ENCODE data around the gene RPTOR. TPM values are rescaled to one million over a fixed set of nuclear protein-coding genes. Genes with fewer than 3 reads are reported as not detected.

RPTOR gene
- total and polyA plus RNA-seq, 2 donors (not counting 3 experiments of a cell fraction or from before 2014, with no cell fraction given), result 10.7 to 41.8 TPM

DNA sequence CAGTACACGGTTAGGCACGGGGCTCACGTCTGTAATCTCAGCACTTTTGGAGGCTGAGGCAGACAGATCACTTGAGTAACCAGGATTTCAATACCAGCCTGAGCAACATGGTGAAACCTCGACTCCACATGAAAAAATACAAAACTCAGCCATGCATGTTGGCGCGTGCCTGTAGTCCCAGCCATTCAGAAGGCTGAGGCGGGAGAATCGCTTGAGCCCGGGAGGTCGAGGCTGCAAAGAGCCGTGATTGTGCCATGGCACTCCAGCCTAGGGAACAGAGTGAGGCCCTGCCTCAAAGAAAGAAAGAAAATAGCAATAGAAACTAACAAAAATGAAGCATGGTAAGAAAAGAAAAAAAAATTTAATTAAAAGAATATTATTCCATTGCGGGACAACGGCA is 319.0 kb downstream of the RPTOR start:
- H3K4me2 ChIP-seq (ENCODE audit: insufficient read depth, low read length), result no peak overlapping the region
- H3K79me2 ChIP-seq (ENCODE audit: control insufficient read depth, insufficient read depth, low read length), result no peaks in the 10 kb centered on the region
- H4K20me1 ChIP-seq (replicated peaks; ENCODE audit: control insufficient read depth, extremely low read depth, insufficient read depth, low read length), result no peaks in the 10 kb centered on the region
- POLR2A ChIA-PET, result no interaction called here
- intact Hi-C loops (cut with micrococcal nuclease) (loop anchor here (10.0 kb wide), 1 partner anchor 289 kb away; no protein-coding TSS in a partner anchor), dilution Hi-C loops (cut with MboI; ENCODE audit: extremely low pct_ligation_motif_present, low sequenced_read_pairs) (no loop called here)
- no peaks in the 10 kb centered on the region for H3K27me3 ChIP-seq (ENCODE audit: control insufficient read depth in 2 of 2, insufficient read depth in 2 of 2, low read length in 2 of 2)
- no peaks in the 10 kb centered on the region for H3K36me3 ChIP-seq (ENCODE audit: control insufficient read depth in 2 of 2, extremely low read depth in 1 of 2, insufficient read depth in 2 of 2, low read length in 2 of 2)
- H3K27ac ChIP-seq (ENCODE audit: insufficient read depth, low read depth, low read length), result no peak overlapping the region
- DNase-seq (ENCODE audit: low read depth, low spot score) (no peak), FAIRE-seq (no peak)
- H3K9me1 ChIP-seq (replicated peaks; ENCODE audit: control insufficient read depth, extremely low read depth, insufficient read depth, low read length), result no peaks in the 10 kb centered on the region
- no peak overlapping the region for H3K9ac ChIP-seq (replicated peaks; ENCODE audit: extremely low read depth, insufficient read depth, low read length)
- H3K4me3 ChIP-seq (replicated peaks in 1 of 3; ENCODE audit: insufficient read depth in 1 of 3, low read depth in 1 of 3, low read length in 3 of 3), result no peak overlapping the region
- CTCF ChIA-PET, result interaction anchor here (1.1 kb wide), 1 partner anchor 64 kb away, joined by 3 read pairs; no protein-coding TSS in a partner anchor
- no TSS peak for BruUV-seq (replicated peaks)
- H3K4me1 ChIP-seq (ENCODE audit: control insufficient read depth, extremely low read depth, insufficient read depth, low read length), result peaks cover 13% of the 10 kb centered on the region
- TF ChIP-seq JUN (IDR thresholded peaks at IDR 0.05; ENCODE audit: borderline replicate concordance, insufficient read depth, insufficient read length, low read depth) (no peak), GATA2 (IDR thresholded peaks at IDR 0.05; ENCODE audit: insufficient read depth, insufficient read length, low read depth, low read length) (no peak), EZH2 (IDR thresholded peaks at IDR 0.05; ENCODE audit: borderline replicate concordance, low read depth, low read length, severe bottlenecking) (no peak), FOS (IDR thresholded peaks at IDR 0.05; ENCODE audit: borderline replicate concordance, insufficient read depth, low read length) (no peak), MYC (IDR thresholded peaks at IDR 0.05; ENCODE audit: low read depth, low read length) (no peak), POLR2A (IDR thresholded peaks at IDR 0.05; ENCODE audit: low read depth, low read length) (no peak), POLR2AphosphoS5 (IDR thresholded peaks at IDR 0.05; ENCODE audit: insufficient read depth, low read depth, low read length) (no peak)
- TF ChIP-seq, protein P1, sequence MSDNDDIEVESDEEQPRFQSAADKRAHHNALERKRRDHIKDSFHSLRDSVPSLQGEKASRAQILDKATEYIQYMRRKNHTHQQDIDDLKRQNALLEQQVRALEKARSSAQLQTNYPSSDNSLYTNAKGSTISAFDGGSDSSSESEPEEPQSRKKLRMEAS (IDR thresholded peaks at IDR 0.05; ENCODE audit: insufficient read depth, insufficient read length), result no peak
- TF ChIP-seq, protein P2, sequence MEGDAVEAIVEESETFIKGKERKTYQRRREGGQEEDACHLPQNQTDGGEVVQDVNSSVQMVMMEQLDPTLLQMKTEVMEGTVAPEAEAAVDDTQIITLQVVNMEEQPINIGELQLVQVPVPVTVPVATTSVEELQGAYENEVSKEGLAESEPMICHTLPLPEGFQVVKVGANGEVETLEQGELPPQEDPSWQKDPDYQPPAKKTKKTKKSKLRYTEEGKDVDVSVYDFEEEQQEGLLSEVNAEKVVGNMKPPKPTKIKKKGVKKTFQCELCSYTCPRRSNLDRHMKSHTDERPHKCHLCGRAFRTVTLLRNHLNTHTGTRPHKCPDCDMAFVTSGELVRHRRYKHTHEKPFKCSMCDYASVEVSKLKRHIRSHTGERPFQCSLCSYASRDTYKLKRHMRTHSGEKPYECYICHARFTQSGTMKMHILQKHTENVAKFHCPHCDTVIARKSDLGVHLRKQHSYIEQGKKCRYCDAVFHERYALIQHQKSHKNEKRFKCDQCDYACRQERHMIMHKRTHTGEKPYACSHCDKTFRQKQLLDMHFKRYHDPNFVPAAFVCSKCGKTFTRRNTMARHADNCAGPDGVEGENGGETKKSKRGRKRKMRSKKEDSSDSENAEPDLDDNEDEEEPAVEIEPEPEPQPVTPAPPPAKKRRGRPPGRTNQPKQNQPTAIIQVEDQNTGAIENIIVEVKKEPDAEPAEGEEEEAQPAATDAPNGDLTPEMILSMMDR (IDR thresholded peaks at IDR 0.05; ENCODE audit: extremely low read depth in 1 of 2, insufficient read depth in 1 of 2, low read depth in 1 of 2, low read length in 2 of 2), result no peak
- H2AFZ ChIP-seq (ENCODE audit: low read depth, low read length), result no peak overlapping the region
- no peaks in the 10 kb centered on the region for H3K9me3 ChIP-seq (replicated peaks; ENCODE audit: control insufficient read depth, insufficient read depth, low read length)

Data from endothelial cell of umbilical vein (primary cell).